Vagina (tissue), 2 donors: ENCODE measurements around the gene KLF14.

Source experiments
- CTCF ChIP-seq, 3 experiments: fragments of 450-650 bp in 2 of 3; fragments of 200-600 bp in 1 of 3; sonication (generic) in 1 of 3; IDR thresholded peaks; one replicate each; pipeline ENCODE4 v1.5.1; 2017 to 2019; ENCODE audit warnings: antibody characterized with exemption in 3 of 3, mild to moderate bottlenecking in 2 of 3, moderate library complexity in 2 of 3
- POLR2AphosphoS5 ChIP-seq, 2 donors: sonication (generic); formaldehyde crosslinking; IDR thresholded peaks; one replicate each; pipeline ENCODE4 v1.9.0; 2017; ENCODE audit warnings: antibody characterized with exemption in 2 of 2, mild to moderate bottlenecking in 2 of 2, low read depth in 1 of 2; ENCODE audit not compliant: insufficient read depth in 1 of 2

GRCh38 chr7:130708766-130709165, 25.2 kb downstream of the KLF14 start:
- no peak for TF ChIP-seq POLR2AphosphoS5 (IDR thresholded peaks at IDR 0.05; ENCODE audit: insufficient read depth in 1 of 2, low read depth in 1 of 2)
- TF ChIP-seq CTCF (IDR thresholded peaks at IDR 0.05), result no peak
